Heart left ventricle (tissue), 13 donors: ENCODE measurements around the gene FKBP15.

Experiments used
- CTCF ChIP-seq, 12 donors: fragments of 200-600 bp; sonication (generic) in 4 of 12; IDR thresholded peaks; one replicate each; pipeline versions ENCODE4 v1.5.0 to v1.8.0; 2018 to 2022; ENCODE audit warnings: antibody characterized with exemption in 12 of 12, mild to moderate bottlenecking in 5 of 12
- POLR2A ChIP-seq, 2 donors: fragments of 450-650 bp; IDR thresholded peaks; one replicate each; pipeline ENCODE4 v1.6.1; 2017; ENCODE audit warnings: antibody characterized with exemption in 2 of 2, mild to moderate bottlenecking in 2 of 2, moderate library complexity in 2 of 2
- donor health status: ischemic (EF 13 %, LVEDD 7.1; RV severe dilation, severe dysfunction).
- donor health status: DM: no; HTN: yes; CAD: no.
- donor health status: DM: no; HTN: no; CAD: no.
- donor health status: ischemic (EF 25% LVEDD 6.9; RV normal size, moderate dysfunction).
- donor health status: ischemic (EF 25% LVEDD 5.7; RV mildly dilated, moderate dysfunction).
- donor health status: ischemic (EF 35%, LVEDD 5.7; RV mildly dilated, moderate dysfunction).
- donor health status: nonischemic (EF 11% LVEDD 7.7; RV severe dilation, severe dysfunction).
- donor health status: DM: yes; HTN: yes; CAD: no.
- donor health status: PGD.
- donor health status: ischemic (EF 29% LVEDD 5.4; RV normal size, mild dysfunction).
- donor health status: nonischemic (EF 23%, LVEDD 6.1; RV moderate dilation, normal function).

DNA sequence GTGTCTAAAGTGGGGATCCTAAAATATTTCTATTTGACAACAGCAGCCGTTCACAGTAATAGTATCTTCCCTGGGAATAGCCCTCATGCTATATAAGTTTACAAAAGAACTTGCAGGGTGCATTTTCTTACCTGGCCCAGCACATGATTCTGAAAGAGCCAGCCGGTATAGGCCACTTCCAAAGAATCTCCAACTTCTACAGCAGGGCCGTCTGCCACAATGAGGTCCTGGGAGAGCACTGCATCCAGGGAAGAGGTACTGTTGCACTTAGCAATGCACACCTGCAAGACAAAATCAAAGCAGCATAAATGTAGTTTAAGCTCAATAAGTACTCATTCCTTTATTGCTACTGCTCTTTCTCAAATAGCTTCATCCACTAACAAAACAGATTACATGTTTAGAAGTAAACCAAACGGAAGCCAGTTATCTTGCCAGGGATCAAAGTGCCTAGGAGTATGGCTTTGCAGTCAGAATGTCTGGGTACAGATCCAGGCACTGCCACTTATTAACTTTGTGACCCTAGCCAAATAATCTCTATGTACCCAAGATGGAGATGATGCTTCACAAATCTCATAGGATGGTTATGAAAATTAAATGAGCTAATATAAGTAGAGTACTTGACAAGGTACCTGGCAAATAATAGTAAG, 21.3 kb downstream of the FKBP15 start:
- TF ChIP-seq CTCF (IDR thresholded peaks at IDR 0.05), result no peak
- TF ChIP-seq POLR2A (IDR thresholded peaks at IDR 0.05), result no peak
